ENCODE results near the gene KIFBP. TPM values are rescaled to one million over a fixed set of nuclear protein-coding genes. Genes with fewer than 3 reads are reported as not detected.
A peak's percentile ranks its signal among the peaks of the same experiment; 100 is the strongest.
"Not testable (repeated sequence)": the region's sequence is repeated elsewhere in the genome, so short reads cannot be mapped to it uniquely, and the experiment has no call there.

The KIFBP gene
- polyA plus RNA-seq, 1 of the 3 experiments (the other 2 are of a cell fraction) = 16.9 TPM

DNA sequence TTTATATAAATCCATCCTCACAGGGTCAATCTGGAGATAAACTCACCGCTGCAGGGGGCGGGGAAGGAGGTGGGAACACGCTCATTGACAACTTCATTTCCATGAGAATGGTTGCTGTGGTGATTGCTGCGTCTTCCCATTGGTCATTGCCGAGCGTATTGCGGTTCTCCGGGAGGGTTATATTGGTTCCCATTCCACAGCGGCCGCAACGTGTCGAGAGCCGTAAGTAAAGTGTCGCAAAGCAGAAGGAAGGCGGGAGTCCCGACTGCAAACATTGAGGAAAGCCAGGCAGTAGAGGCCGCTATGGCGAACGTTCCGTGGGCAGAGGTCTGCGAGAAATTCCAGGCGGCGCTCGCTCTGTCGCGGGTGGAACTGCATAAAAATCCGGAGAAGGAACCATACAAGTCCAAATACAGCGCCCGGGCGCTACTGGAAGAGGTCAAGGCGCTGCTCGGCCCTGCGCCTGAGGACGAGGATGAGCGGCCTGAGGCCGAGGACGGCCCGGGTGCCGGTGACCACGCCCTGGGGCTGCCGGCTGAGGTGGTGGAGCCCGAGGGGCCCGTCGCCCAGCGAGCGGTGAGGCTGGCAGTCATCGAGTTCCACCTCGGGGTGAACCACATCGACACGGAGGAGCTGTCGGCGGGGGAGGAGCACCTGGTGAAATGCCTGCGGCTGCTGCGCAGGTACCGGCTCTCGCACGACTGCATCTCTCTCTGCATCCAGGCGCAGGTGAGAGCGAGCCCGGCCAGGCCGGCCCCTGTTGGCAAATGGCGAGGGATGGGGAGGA lies at the start of gene KIFBP (continued):
- TF ChIP-seq, protein P1, sequence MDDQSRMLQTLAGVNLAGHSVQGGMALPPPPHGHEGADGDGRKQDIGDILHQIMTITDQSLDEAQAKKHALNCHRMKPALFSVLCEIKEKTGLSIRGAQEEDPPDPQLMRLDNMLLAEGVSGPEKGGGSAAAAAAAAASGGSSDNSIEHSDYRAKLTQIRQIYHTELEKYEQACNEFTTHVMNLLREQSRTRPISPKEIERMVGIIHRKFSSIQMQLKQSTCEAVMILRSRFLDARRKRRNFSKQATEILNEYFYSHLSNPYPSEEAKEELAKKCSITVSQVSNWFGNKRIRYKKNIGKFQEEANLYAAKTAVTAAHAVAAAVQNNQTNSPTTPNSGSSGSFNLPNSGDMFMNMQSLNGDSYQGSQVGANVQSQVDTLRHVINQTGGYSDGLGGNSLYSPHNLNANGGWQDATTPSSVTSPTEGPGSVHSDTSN (IDR thresholded peaks at IDR 0.05) = no peak
- TF ChIP-seq NRF1 (IDR thresholded peaks at IDR 0.05; ENCODE audit: low read depth, low read length) = no peak
- peak; percentile 22; the same call in 1 of the 2 replicates for TF ChIP-seq ELF1 (IDR thresholded peaks at IDR 0.05)
- TF ChIP-seq YY1 (IDR thresholded peaks at IDR 0.05; ENCODE audit: low read depth) = peak; percentile 66
- no peak for TF ChIP-seq GATA2 (CRISPR knock-in tag; IDR thresholded peaks at IDR 0.05)
- TF ChIP-seq, protein P2, sequence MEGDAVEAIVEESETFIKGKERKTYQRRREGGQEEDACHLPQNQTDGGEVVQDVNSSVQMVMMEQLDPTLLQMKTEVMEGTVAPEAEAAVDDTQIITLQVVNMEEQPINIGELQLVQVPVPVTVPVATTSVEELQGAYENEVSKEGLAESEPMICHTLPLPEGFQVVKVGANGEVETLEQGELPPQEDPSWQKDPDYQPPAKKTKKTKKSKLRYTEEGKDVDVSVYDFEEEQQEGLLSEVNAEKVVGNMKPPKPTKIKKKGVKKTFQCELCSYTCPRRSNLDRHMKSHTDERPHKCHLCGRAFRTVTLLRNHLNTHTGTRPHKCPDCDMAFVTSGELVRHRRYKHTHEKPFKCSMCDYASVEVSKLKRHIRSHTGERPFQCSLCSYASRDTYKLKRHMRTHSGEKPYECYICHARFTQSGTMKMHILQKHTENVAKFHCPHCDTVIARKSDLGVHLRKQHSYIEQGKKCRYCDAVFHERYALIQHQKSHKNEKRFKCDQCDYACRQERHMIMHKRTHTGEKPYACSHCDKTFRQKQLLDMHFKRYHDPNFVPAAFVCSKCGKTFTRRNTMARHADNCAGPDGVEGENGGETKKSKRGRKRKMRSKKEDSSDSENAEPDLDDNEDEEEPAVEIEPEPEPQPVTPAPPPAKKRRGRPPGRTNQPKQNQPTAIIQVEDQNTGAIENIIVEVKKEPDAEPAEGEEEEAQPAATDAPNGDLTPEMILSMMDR (IDR thresholded peaks at IDR 0.05) = peak; percentile 62
- TF ChIP-seq CHD2 (IDR thresholded peaks at IDR 0.05; ENCODE audit: low read length, partially characterized antibody) = peak; percentile 82
- TF ChIP-seq EZH2phosphoT487 (IDR thresholded peaks at IDR 0.05; ENCODE audit: borderline replicate concordance, low read depth) = no peak
- no peak; the same call in 1 of the 2 replicates for TF ChIP-seq NFIC (IDR thresholded peaks at IDR 0.05; ENCODE audit: borderline replicate concordance)
- peak; percentile 91 for TF ChIP-seq POLR2AphosphoS5 (IDR thresholded peaks at IDR 0.05; ENCODE audit: low read depth, low read length)
- peak; percentile 96 for TF ChIP-seq MXI1 (IDR thresholded peaks at IDR 0.05; ENCODE audit: low read depth, low read length)
- TF ChIP-seq TAF1 (IDR thresholded peaks at IDR 0.05; ENCODE audit: borderline replicate concordance, low read depth, low read length) = peak; percentile 87; the same call in 1 of the 2 replicates
- TF ChIP-seq EP300 (IDR thresholded peaks at IDR 0.05; ENCODE audit: borderline replicate concordance in 1 of 2, low read depth in 1 of 2, low read length in 1 of 2) = no peak; a peak in 1 of 4 replicates

DNA sequence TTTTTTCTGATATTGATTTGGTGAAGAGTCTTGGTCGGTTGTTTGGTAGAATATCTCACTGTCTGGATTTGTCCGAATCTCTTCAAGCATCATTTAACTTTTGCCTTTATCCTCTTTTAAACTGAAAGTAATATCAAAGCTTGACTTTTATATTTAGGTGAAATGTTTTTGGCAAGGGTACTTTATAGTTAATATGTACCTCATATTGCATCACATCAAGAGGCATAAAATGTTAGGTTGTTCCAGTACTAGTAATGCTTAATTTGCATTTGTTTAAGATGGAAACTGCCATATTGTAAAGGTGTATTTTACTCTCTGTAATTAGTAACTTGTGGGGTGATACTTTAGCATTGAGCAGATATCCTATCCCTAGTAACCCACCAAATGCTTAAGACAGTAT lies 49.7 kb upstream of the KIFBP start:
- Histone ChIP-seq H3K4me3 (ENCODE audit: low read depth in 2 of 2, low read length in 1 of 2) (no peak overlapping the region), H3K79me2 (ENCODE audit: insufficient read depth) (peaks cover 5% of the 10 kb centered on the region; the same call in 1 of the 2 replicates), H3K9me2 (no peaks in the 10 kb centered on the region), H2AFZ (ENCODE audit: low read depth) (no peak overlapping the region), H3K27me3 (ENCODE audit: insufficient read depth) (no peaks in the 10 kb centered on the region), H3K9me3 (no peaks in the 10 kb centered on the region), H3K4me2 (no peak overlapping the region), H3F3A (replicated peaks; ENCODE audit: insufficient read depth) (peaks cover 24% of the 10 kb centered on the region), H3K9ac (no peak overlapping the region), H3K4me1 (ENCODE audit: control insufficient read depth in 1 of 2, insufficient read depth in 2 of 2, low read depth in 1 of 2, low read length in 1 of 2) (no peaks in the 10 kb centered on the region), H3K36me3 (replicated peaks in 1 of 2; ENCODE audit: control insufficient read depth in 1 of 2, insufficient read depth in 2 of 2, low read length in 1 of 2) (peaks cover 53% of the 10 kb centered on the region in 2 experiments), H4K20me1 (ENCODE audit: insufficient read depth) (no peaks in the 10 kb centered on the region), H3K27ac (ENCODE audit: low read depth in 2 of 2, low read length in 1 of 2) (no peak overlapping the region)
- CTCF ChIA-PET = no interaction called here
- TF ChIP-seq FOSL2 (IDR thresholded peaks at IDR 0.05; ENCODE audit: borderline replicate concordance, low read depth) = no peak
- no peak for TF ChIP-seq CHD2 (IDR thresholded peaks at IDR 0.05; ENCODE audit: low read length, partially characterized antibody)
- TF ChIP-seq, protein P3, sequence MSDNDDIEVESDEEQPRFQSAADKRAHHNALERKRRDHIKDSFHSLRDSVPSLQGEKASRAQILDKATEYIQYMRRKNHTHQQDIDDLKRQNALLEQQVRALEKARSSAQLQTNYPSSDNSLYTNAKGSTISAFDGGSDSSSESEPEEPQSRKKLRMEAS (IDR thresholded peaks at IDR 0.05; ENCODE audit: low read depth) = no peak
- DNase-seq = no peak
- 96% methylated on average over 2 of the region's 2 CpGs for WGBS (ENCODE audit: low lambda C conversion rate)
- POLR2A ChIA-PET = no interaction called here

DNA sequence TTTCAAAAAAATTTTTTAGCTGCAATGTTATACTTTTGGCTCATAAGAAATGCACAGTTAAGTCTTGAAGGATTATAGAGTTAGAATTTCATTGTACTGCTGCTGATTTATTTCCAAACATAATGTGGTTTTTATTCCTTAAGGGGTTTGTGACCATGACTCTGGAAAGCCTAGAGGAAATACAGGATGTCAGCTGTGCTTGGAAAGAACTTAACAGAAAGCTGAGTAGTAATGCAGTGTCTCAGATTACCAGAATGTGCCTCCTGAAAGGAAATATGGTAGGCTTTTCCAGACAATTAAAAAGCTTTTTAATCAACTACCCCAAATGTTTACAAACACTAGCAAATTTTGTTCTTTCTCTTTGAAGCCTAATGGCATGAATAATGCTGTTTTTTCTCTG lies 47.7 kb upstream of the KIFBP start:
- not testable (repeated sequence) for H3K9me3 ChIP-seq; H3K27ac ChIP-seq (ENCODE audit: low read depth in 2 of 2, low read length in 1 of 2); H3K4me3 ChIP-seq (ENCODE audit: low read depth in 2 of 2, low read length in 1 of 2); H2AFZ ChIP-seq (ENCODE audit: low read depth); H3K79me2 ChIP-seq (ENCODE audit: insufficient read depth); H3K9ac ChIP-seq; H3K9me2 ChIP-seq; H3K27me3 ChIP-seq (ENCODE audit: insufficient read depth); H3K4me2 ChIP-seq; H4K20me1 ChIP-seq (ENCODE audit: insufficient read depth); H3K4me1 ChIP-seq (ENCODE audit: control insufficient read depth in 1 of 2, insufficient read depth in 2 of 2, low read depth in 1 of 2, low read length in 1 of 2); DNase-seq
- ChIA-PET CTCF (interaction anchor here (1.8 kb wide), 1 partner anchor 15 kb away, joined by 7 read pairs; the partner anchor contains the start of gene DDX21), POLR2A (interaction anchor here (1.0 kb wide), 1 partner anchor 15 kb away, joined by 4 read pairs; the partner anchor contains the start of gene DDX21)
- Histone ChIP-seq H3K36me3 (replicated peaks in 1 of 2; ENCODE audit: control insufficient read depth in 1 of 2, insufficient read depth in 2 of 2, low read length in 1 of 2) (peaks cover 54% of the 10 kb centered on the region in 2 experiments), H3F3A (replicated peaks; ENCODE audit: insufficient read depth) (peaks cover 20% of the 10 kb centered on the region)
